H9 (cell line): ENCODE measurements around the gene ICE2. TPM values are rescaled to one million over a fixed set of nuclear protein-coding genes. Genes with fewer than 3 reads are reported as not detected.

Experiments
- DNase-seq: peaks from one replicate; pipeline ENCODE4 v3.0.0-alpha.2; 2017
- H2AFZ ChIP-seq: one replicate; pipeline ENCODE4 v1.6.1; 2013; ENCODE audit warnings: mild to moderate bottlenecking, low read length, control low read depth, moderate library complexity
- H2AK5ac ChIP-seq: 2 replicates; pipeline ENCODE4 v1.6.1; 2013; ENCODE audit warnings: low read length, control low read depth, mixed read lengths; ENCODE audit not compliant: insufficient read length
- H2BK120ac ChIP-seq: one replicate; pipeline ENCODE4 v1.6.1; 2013; ENCODE audit warnings: low read depth, mild to moderate bottlenecking, low read length, control low read depth, inconsistent platforms; ENCODE audit not compliant: poor library complexity, severe bottlenecking
- H2BK12ac ChIP-seq: 2 replicates; pipeline ENCODE4 v1.6.1; 2013; ENCODE audit warnings: low read length, control low read depth, mixed read lengths, low read depth; ENCODE audit not compliant: insufficient read length
- H2BK15ac ChIP-seq: 2 replicates; pipeline ENCODE4 v1.6.1; 2013; ENCODE audit warnings: low read depth, low read length, control low read depth
- H2BK20ac ChIP-seq: one replicate; pipeline ENCODE4 v1.6.1; 2013; ENCODE audit warnings: low read depth, mild to moderate bottlenecking, low read length, control low read depth, inconsistent platforms; ENCODE audit not compliant: poor library complexity, severe bottlenecking
- H2BK5ac ChIP-seq: 2 replicates; pipeline ENCODE4 v1.6.1; 2013; ENCODE audit warnings: low read length, control low read depth, mixed read lengths; ENCODE audit not compliant: insufficient read length
- H3K14ac ChIP-seq: 2 replicates; pipeline ENCODE4 v1.6.1; 2013; ENCODE audit warnings: low read length, control low read depth; ENCODE audit not compliant: insufficient read depth
- H3K18ac ChIP-seq: 2 replicates; pipeline ENCODE4 v1.6.1; 2013; ENCODE audit warnings: low read depth, mild to moderate bottlenecking, mixed read lengths, low read length, control low read depth; ENCODE audit not compliant: insufficient read length
- H3K23ac ChIP-seq: 2 replicates; pipeline ENCODE4 v1.6.1; 2013; ENCODE audit warnings: low read length, control low read depth, mixed read lengths, low read depth; ENCODE audit not compliant: insufficient read length
- H3K23me2 ChIP-seq: 2 replicates; pipeline ENCODE4 v1.6.1; 2013; ENCODE audit warnings: low read depth, mild to moderate bottlenecking, mixed read lengths, low read length, control low read depth; ENCODE audit not compliant: insufficient read length, poor library complexity, severe bottlenecking
- H3K27ac ChIP-seq: 2 replicates; pipeline ENCODE4 v1.5.1; 2013; ENCODE audit warnings: low read length, control low read depth, mixed read lengths, low read depth; ENCODE audit not compliant: insufficient read length
- H3K27me3 ChIP-seq: 2 replicates; pipeline ENCODE4 v1.6.1; 2013; ENCODE audit warnings: low read length, control low read depth, inconsistent platforms; ENCODE audit not compliant: insufficient read depth
- H3K4ac ChIP-seq: 2 replicates; pipeline ENCODE4 v1.6.1; 2013; ENCODE audit warnings: low read depth, mild to moderate bottlenecking, control low read depth, inconsistent platforms, low read length, moderate library complexity
- H3K4me1 ChIP-seq: 2 replicates; pipeline ENCODE4 v1.6.1; 2013; ENCODE audit warnings: low read length, control low read depth, inconsistent platforms; ENCODE audit not compliant: insufficient read depth
- H3K4me2 ChIP-seq: 2 replicates; pipeline ENCODE4 v1.6.1; 2013; ENCODE audit warnings: low read length, control low read depth, mixed read lengths; ENCODE audit not compliant: insufficient read length, insufficient read depth
- H3K56ac ChIP-seq: 2 replicates; pipeline ENCODE4 v1.6.1; 2013; ENCODE audit warnings: low read depth, mild to moderate bottlenecking, mixed read lengths, low read length, control low read depth; ENCODE audit not compliant: insufficient read length
- H3K79me1 ChIP-seq: 2 replicates; pipeline ENCODE4 v1.6.1; 2013; ENCODE audit warnings: low read depth, mild to moderate bottlenecking, moderate library complexity, low read length, control low read depth, inconsistent platforms; ENCODE audit not compliant: insufficient read depth, poor library complexity, severe bottlenecking
- H3K79me2 ChIP-seq: 2 replicates; pipeline ENCODE4 v1.6.1; 2013; ENCODE audit warnings: low read length, control low read depth, inconsistent platforms; ENCODE audit not compliant: insufficient read depth
- H3K9ac ChIP-seq: 2 replicates; pipeline ENCODE4 v1.6.1; 2013; ENCODE audit warnings: low read length, control low read depth, mixed read lengths; ENCODE audit not compliant: insufficient read length; ENCODE audit errors: extremely low read depth
- H3K9me3 ChIP-seq: one replicate; pipeline ENCODE4 v1.6.1; 2013; ENCODE audit warnings: low read depth, low read length, inconsistent platforms; ENCODE audit not compliant: control insufficient read depth
- H3T11ph ChIP-seq: one replicate; pipeline ENCODE4 v1.6.1; 2013; ENCODE audit warnings: mild to moderate bottlenecking, low read length, control low read depth, inconsistent platforms
- H4K20me1 ChIP-seq: one replicate; pipeline ENCODE4 v1.6.1; 2013; ENCODE audit not compliant: control insufficient read depth, insufficient read length, insufficient read depth
- H4K5ac ChIP-seq: 2 replicates; pipeline ENCODE4 v1.6.1; 2013; ENCODE audit warnings: low read depth, mild to moderate bottlenecking, mixed read lengths, low read length, control low read depth; ENCODE audit not compliant: insufficient read length
- H4K8ac ChIP-seq: replicated peaks from 2 replicates; pipeline ENCODE4 v1.6.1; 2013; ENCODE audit warnings: low read length, control low read depth, mixed read lengths, low read depth; ENCODE audit not compliant: insufficient read length
- H4K91ac ChIP-seq: 2 replicates; pipeline ENCODE4 v1.6.1; 2013; ENCODE audit warnings: low read depth, mild to moderate bottlenecking, moderate library complexity, mixed read lengths, low read length, control low read depth; ENCODE audit not compliant: insufficient read length
- H3K27ac Mint-ChIP-seq, 3 experiments: 2 replicates in 2 of 3; 3 replicates in 1 of 3; pipeline ENCODE4 v1.8.0; 2020 to 2021; ENCODE audit warnings: mixed read lengths in 3 of 3, mild to moderate bottlenecking in 1 of 3, moderate library complexity in 1 of 3
- H3K27me3 Mint-ChIP-seq: 2 replicates; pipeline ENCODE4 v1.8.0; 2021; ENCODE audit warnings: low read depth, mild to moderate bottlenecking, moderate library complexity, mixed read lengths
- H3K36me3 Mint-ChIP-seq, 3 experiments: 2 replicates in 2 of 3; 3 replicates in 1 of 3; pipeline ENCODE4 v1.8.0; 2020 to 2021; ENCODE audit warnings: low read depth in 3 of 3, mixed read lengths in 3 of 3; ENCODE audit not compliant: insufficient read depth in 1 of 3
- H3K4me1 Mint-ChIP-seq, 2 experiments: 2 replicates each; pipeline ENCODE4 v1.8.0; 2020; ENCODE audit warnings: mixed read lengths in 2 of 2
- H3K4me3 Mint-ChIP-seq, 2 experiments: 2 replicates in 1 of 2; 3 replicates in 1 of 2; pipeline ENCODE4 v1.8.0; 2020 to 2021; ENCODE audit warnings: mild to moderate bottlenecking in 2 of 2, mixed read lengths in 2 of 2, moderate library complexity in 1 of 2
- H3K9me3 Mint-ChIP-seq, 2 experiments: 2 replicates in 1 of 2; 3 replicates in 1 of 2; pipeline ENCODE4 v1.8.0; 2020; ENCODE audit warnings: mild to moderate bottlenecking in 2 of 2, mixed read lengths in 2 of 2, moderate library complexity in 1 of 2
- WGBS: extraction: QIAGEN DNeasy Blood & Tissue Kit; methylation state at CpG from one replicate; pipeline ENCODE4 v1.1.7; 2013; ENCODE audit warnings: missing lambda C conversion rate, low lambda C conversion rate, mixed read lengths; ENCODE audit not compliant: insufficient read length; ENCODE audit errors: extremely low coverage; 5-methylcytosine and 5-hydroxymethylcytosine counted together
- total RNA-seq: library from RNA; stranded (reverse); gene quantifications from 2 replicates; pipeline ENCODE4 v1.2.1, GENCODE V29; 2021
- TF ChIP-seq, protein P1 (sequence below): fragments of 200-600 bp; sonication (generic); conservative IDR thresholded peaks from 3 replicates; pipeline ENCODE4 v1.8.0; 2021; ENCODE audit warnings: antibody characterized with exemption, mild to moderate bottlenecking

Gene ICE2
- total RNA-seq, 1 experiment from 2014 or later: 76.3 TPM

DNA sequence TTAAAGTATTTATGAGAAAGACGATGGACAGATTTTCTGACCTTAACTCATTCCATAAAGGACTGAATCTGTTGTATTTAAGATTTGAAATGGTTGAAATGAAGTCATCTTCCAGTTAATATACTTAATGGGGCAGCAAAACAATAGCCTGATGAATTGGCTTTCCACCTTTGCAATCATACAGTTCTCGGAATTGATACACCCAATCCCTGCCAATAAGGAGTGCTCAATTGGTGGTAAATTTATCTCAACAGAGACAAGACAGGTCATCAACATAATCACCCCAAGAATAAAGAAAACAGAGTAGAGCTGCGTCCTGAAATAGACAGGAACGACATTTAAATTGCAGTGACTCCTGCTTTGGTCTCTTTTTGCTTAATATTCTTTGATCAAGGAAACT is 92.3 kb downstream of the ICE2 start:
- no peak for DNase-seq
- H3K9ac ChIP-seq: no peak overlapping the region

More for the DNA sequence above, 92.3 kb downstream of the ICE2 start:
- no peak overlapping the region for H2BK15ac ChIP-seq
- H2BK20ac ChIP-seq: no peak overlapping the region
- H3T11ph ChIP-seq: no peak overlapping the region
- H3K23ac ChIP-seq: no peak overlapping the region
- Mint-ChIP-seq H3K27me3 (peaks cover 2% of the 10 kb centered on the region; the same call in 1 of the 2 replicates), H3K36me3 (peaks cover 0 to 2% (median 0%) of the 10 kb centered on the region in 3 experiments; a peak in 1 of 7 replicates), H3K27ac (no peak overlapping the region), H3K4me3 (no peak overlapping the region), H3K9me3 (no peaks in the 10 kb centered on the region; a peak in 1 of 5 replicates), H3K4me1 (peaks cover 24% of the 10 kb centered on the region in 2 experiments)
- no peaks in the 10 kb centered on the region for H3K27me3 ChIP-seq
- no peak overlapping the region for H3K56ac ChIP-seq
- no peak overlapping the region for H2BK120ac ChIP-seq
- TF ChIP-seq, protein P1, sequence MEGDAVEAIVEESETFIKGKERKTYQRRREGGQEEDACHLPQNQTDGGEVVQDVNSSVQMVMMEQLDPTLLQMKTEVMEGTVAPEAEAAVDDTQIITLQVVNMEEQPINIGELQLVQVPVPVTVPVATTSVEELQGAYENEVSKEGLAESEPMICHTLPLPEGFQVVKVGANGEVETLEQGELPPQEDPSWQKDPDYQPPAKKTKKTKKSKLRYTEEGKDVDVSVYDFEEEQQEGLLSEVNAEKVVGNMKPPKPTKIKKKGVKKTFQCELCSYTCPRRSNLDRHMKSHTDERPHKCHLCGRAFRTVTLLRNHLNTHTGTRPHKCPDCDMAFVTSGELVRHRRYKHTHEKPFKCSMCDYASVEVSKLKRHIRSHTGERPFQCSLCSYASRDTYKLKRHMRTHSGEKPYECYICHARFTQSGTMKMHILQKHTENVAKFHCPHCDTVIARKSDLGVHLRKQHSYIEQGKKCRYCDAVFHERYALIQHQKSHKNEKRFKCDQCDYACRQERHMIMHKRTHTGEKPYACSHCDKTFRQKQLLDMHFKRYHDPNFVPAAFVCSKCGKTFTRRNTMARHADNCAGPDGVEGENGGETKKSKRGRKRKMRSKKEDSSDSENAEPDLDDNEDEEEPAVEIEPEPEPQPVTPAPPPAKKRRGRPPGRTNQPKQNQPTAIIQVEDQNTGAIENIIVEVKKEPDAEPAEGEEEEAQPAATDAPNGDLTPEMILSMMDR: no peak
- H4K91ac ChIP-seq: no peak overlapping the region
- no peak overlapping the region for H3K4me2 ChIP-seq
- H2AFZ ChIP-seq: no peak overlapping the region
- H3K23me2 ChIP-seq: no peaks in the 10 kb centered on the region
- no peak overlapping the region for H3K27ac ChIP-seq
- no peak overlapping the region for H2BK12ac ChIP-seq
- H3K9me3 ChIP-seq: no peaks in the 10 kb centered on the region
- WGBS: no CpG with 5 or more reads among the region's 4 CpGs
- no peaks in the 10 kb centered on the region for H3K79me1 ChIP-seq
- no peak overlapping the region for H3K18ac ChIP-seq
- no peak overlapping the region for H3K14ac ChIP-seq
- H3K4ac ChIP-seq: no peak overlapping the region
- H2BK5ac ChIP-seq: no peak overlapping the region
- H4K5ac ChIP-seq: no peak overlapping the region
- no peak overlapping the region for H2AK5ac ChIP-seq
- no peak overlapping the region for H4K8ac ChIP-seq
- H3K79me2 ChIP-seq: peaks cover 6% of the 10 kb centered on the region; the same call in 1 of the 2 replicates
- peaks cover 8% of the 10 kb centered on the region; the same call in 1 of the 2 replicates for H3K4me1 ChIP-seq
- no peaks in the 10 kb centered on the region for H4K20me1 ChIP-seq
